NT2/D1 (cell line): ENCODE measurements around the gene REEP5.

ENCODE experiments used
- SUZ12 ChIP-seq: IDR thresholded peaks from 2 replicates; pipeline ENCODE4 v1.6.1; 2011; ENCODE audit not compliant: insufficient read length, insufficient read depth; ENCODE audit errors: extremely low read depth
- YY1 ChIP-seq: IDR thresholded peaks from 2 replicates; pipeline ENCODE4 v1.6.1; 2011; ENCODE audit not compliant: insufficient read length, insufficient read depth
- ZNF274 ChIP-seq: IDR thresholded peaks from 2 replicates; pipeline ENCODE4 v1.6.1; 2011; ENCODE audit warnings: mild to moderate bottlenecking, low read depth, low read length

DNA sequence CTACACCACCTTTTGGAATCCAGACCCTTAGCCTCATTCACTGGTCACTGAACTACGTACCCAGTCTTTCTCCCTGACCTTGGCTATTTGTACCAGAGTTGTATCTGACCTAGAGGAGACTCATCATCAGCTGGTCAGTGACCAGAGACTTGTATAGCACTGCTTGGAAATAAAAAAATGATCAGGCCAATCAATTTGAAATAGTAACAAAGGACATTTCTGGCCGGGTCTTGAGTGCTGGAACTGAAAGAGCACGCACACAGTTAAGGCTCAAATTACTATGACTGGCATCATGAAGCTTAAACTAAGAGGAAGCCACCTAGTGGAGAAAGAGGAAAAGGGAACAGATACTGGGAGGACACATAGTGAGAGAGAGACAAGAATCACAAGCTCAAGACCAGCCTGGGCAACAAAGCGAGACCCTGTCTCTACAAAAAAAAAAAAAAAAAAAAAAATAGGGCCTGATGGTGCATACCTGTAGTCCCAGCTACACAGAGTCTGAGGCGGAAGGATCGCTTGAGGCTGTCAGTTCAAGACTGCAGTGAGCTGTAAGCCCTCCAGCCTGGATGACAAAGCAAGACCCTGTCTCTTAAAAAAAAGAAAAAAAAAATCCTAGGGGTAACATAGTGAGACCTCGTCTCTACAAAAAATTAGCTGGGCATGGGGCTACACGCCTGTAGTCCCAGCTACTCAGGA is 73.8 kb downstream of the REEP5 start:
- TF ChIP-seq YY1, result no peak
- TF ChIP-seq ZNF274, result no peak
- TF ChIP-seq SUZ12, result no peak
